AG20443 (cell line): ENCODE results near the gene HHAT.

Experiments
- DNase-seq: peaks from one replicate; pipeline ENCODE4 v3.0.0; 2012; ENCODE audit warnings: low spot score, mixed read lengths

The HHAT gene

DNA sequence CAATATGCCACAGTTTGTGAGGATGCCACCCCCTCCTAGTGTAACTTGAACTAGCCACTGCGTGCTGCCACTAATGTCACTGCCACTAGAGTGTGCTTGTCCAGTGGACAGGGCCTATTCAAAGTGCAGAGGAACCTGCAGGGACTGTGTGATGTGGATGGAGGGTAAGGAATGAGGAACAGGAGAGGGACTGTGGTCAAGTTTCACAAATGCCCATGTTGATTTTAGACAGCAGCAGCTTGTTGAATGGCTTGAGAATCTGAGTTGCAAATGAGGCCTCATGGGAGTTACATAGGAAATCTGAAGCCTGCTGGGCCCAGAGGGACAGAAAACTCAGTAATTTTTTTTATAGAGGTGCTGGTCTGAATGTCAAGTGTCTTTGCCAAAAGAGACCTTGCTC is 112.3 kb downstream of the HHAT start:
- DNase-seq, result no peak

DNA sequence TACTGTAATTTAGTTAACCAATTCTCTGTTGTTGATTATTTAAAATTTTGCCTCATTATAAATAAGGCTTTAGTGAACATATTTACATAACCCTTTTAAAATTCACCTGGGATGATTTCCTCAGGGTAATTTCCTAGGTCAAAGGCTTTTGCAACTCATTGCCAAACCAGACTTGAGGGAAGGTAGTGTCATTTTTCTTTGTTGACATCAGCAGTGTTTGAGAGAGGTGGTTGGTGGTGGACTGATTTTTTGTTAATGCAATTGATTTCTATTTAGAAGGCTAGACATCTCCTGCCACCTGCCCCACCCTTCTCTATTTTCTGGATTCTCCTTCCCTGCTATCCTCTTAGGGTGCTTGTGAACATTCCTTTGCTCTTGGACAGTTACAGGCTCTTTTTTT is 116.8 kb downstream of the HHAT start:
- no peak for DNase-seq

- DNase-seq, result no peak
These were observed 117.2 kb downstream of the HHAT start for GRCh38 chr1:210445931-210446330.

- no peak for DNase-seq
These were observed 117.8 kb downstream of the HHAT start for GRCh38 chr1:210446479-210446878.

- no peak for DNase-seq
These were observed 118.9 kb downstream of the HHAT start for GRCh38 chr1:210447456-210448057.

DNA sequence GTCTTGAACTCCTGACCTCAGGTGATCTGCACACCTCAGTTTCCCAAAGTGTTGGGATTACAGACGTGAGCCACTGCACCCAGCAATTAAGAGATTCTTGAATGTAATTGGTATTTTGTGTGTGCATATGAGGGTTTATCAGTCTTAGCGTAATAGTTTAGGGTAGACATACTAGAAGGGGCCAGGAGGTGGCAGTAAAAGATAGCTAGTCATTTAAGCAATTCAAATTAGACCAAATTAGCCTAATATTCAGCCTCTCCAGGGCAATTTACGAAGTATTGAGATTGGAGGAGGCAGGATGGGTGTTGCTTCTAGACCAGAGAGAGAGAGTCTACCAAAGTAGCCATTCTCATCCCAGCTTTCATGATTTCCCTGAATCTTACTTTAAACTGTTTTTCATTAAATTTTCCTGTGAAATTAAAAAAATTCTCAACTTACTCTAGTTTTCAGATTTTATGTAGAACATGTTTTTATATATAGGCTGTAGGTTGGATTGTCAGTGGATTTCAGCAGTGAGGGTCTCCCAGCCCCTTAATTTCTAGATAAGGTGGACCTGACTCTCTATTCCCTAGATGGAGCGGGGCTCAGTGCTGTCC is 119.7 kb downstream of the HHAT start:
- DNase-seq, result peak; percentile 60

DNA sequence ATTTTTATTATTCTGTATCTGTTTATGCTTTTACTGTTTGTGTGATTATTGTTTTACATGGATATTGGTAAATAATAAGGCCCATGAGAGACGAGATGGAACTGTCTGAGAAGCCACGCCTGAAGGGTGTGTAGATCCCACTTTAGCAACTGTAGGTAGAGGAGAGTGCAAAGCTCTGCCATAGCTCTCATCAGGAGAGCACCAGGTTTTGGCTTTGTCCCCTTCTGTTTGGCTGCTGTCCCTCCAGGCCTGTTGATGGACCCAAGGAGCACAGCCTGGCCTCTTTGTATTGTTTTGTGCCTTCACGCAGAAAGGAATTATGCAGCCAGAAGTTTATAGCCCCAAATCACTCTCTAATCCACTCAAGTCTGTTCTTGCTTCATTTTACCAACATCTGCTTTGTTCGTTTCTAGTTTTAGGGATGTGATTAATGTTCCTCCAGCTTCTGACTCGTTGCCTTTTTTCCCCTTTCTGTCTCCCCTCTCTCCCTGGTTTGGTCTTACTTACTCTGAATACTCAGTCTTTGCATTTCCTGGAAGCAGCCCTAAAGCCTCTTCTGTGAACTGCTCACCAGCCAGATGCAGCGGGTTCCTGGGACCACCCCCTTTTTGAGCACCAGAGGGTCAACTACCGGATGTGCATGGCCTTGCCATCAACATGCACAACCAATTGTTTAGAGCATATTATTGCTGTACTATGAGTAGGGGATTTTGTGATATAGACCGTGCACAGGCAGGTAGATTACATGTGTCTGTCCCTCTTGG is 127.3 kb downstream of the HHAT start:
- no peak for DNase-seq

DNA sequence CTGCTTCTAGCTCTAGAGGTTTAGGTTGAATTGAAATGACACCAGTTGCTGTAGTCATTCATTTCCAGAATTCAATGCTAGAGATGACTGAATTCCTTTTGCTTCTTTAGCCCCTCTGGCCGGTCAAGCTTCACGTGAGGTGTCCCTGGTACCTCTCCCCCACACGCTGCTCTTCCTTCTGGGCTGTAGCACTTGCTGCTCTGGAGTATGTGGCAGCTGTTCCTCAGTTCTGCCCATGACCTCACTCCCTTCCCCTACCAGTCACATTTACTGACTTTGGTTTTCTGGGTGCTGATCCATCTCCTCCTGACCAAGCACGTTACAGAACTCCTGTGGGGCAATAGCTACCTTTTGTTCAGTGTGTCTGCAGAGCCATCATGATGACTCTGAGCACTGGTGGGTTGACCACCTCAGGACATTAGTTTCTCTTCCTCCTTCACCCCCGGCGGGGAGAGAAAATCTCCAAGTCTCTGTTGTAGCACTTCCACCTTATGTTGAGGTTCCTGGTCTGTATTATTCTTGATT is 128.1 kb downstream of the HHAT start:
- DNase-seq, result no peak

DNA sequence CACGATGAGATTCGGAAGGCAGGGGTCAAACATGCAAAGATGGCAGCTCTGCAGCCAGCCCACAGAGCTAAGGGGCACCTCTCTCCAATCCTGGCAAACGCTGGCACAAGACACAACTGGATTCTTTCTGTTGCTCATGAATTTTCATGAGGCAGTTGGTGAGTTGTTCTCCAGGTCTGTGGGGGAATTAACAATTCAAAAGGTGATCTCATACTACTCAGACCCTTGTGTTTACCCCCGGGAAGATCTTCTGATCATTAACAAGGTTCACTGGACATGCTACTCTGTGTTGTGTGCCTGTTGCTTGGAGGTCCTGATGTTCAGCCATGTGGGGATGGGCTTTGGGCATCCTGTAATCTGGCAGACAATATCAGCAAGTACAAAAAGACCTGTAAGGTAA is 128.9 kb downstream of the HHAT start:
- DNase-seq, result no peak

DNA sequence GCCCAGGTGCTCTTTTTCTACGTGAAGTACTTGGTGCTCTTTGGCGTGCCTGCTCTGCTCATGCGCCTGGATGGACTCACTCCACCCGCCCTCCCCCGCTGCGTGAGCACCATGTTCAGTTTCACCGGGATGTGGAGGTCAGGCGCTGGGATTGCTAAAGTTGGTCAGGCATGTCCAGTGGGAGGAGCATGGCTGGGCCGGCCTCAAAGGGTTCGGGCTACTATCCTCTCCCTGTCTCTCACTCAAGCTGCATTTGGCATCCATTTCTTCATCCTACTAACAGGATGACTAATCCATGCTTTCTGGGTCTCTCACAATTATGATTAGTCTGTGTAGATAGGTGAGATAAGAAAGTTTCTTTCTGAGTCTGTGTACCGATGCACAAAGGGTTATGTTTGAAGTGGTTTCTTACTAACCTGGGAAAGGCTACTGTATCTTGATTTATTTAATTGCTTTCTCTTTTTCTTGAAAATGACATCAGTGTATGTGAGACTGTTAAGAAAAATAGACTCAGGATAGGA is 135.9 kb downstream of the HHAT start:
- DNase-seq, result no peak

DNA sequence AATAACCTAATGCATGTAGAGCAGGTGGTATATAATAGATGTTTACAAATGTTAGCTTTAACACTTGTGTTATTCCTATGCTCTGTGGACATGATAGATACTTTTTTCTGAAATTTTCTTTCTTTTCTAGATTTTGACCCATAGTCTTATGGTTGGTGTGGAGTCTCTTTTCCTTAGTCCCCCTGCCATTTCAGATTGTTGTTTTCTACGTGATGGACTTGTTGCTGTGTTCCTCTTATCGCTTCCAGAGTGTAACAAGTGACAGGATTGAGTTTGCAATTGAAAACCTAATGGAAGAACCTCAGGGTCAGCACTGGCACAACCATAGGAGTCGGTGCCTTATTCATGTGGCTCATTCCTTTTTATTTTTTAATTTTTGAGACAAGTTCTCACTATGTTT is 136.4 kb downstream of the HHAT start:
- no peak for DNase-seq

DNA sequence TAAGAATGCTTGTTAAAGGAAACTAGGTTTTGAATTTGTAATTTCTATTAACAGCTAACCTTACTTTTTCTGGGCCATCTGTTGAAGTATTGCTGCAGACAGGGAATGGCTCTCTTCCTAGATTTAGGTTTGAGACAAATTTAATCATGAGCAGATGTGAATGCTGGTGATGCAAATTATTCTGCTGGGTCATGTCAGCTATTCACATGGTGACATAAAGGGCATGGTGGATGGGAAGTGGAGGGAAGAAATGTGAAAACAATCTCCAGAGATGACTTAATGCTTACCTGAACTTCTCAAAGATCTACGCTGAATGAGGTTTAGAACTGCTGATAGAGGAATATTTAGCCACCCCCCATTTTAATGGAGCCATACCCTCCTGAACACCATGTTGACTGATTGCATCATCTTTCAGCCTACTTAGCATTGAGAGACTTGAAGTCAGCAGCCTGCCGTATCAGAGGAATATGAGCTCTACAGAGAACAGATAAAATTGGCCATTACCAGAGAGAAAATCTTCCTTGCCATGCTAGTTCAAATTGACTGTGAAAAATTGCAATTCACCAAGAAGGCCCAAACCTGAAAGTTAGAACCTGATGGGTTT is 138.8 kb downstream of the HHAT start:
- peak; percentile 23 for DNase-seq

- no peak for DNase-seq
These were observed 140.7 kb downstream of the HHAT start for GRCh38 chr1:210469441-210469840.

- no peak for DNase-seq
These were observed 146.6 kb downstream of the HHAT start for GRCh38 chr1:210475321-210475720.

- DNase-seq, result no peak
These were observed 147.1 kb downstream of the HHAT start for GRCh38 chr1:210475806-210476205.

DNA sequence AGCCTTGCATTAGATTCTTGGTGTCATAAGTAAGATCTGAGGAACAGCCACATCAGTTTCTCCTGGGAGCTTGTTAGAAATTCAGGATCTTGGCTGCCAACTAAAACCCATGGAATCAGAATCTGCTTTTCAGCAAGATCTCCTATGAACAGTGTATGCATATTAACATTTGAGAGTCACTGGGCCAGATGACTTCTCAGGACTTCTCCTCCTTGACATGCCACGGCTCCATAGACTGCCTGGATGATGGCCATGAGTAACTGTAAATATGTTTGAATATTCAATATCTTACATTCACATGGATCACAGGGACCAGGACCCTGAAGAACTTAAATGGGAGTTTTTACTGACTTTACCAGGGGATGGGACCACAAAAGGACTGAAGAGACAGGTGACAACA is 148.0 kb downstream of the HHAT start:
- DNase-seq, result no peak

- DNase-seq, result no peak
These were observed 148.7 kb downstream of the HHAT start for GRCh38 chr1:210477328-210477924.

GRCh38 chr1:210478820-210479219 is 150.1 kb downstream of the HHAT start:
- DNase-seq, result no peak

GRCh38 chr1:210482491-210482890 is 153.8 kb downstream of the HHAT start:
- no peak for DNase-seq

- no peak for DNase-seq
These were observed 154.4 kb downstream of the HHAT start for GRCh38 chr1:210482945-210483617.

DNA sequence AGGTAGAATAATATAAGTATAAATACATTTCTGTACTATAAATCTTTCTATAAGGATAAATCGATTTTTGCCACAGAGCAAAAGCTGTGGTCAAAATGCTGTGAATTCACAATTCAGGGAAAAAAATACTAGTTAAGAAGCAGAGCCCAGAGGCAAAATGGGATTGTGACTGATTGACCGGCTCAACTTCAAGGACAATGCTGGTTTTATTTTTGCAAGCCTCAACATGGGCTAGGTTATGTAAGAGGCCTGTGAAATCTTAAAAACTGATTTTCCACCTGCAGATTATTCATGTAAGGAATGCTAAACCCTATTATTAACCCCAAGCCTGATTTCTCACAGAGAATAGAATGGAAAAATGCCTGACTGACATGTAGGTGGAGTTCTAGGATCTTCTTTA is 155.1 kb downstream of the HHAT start:
- no peak for DNase-seq

GRCh38 chr1:210487021-210487420 is 158.3 kb downstream of the HHAT start:
- no peak for DNase-seq
